GM23338 (cell line): Measurements from ENCODE around the gene ATG4C. TPM values are rescaled to one million over a fixed set of nuclear protein-coding genes. Genes with fewer than 3 reads are reported as not detected.

ENCODE experiments used
- ATAC-seq: fragments of 200-7000 bp; cut with Tn5 transposase; 3 replicates; pipeline ENCODE4 v1.9.1; 2020
- DNase-seq: peaks from one replicate; pipeline ENCODE4 v3.0.0-alpha.2; 2015; ENCODE audit warnings: low spot score
- H2AFZ ChIP-seq: fragments of 200-600 bp; sonication (generic); 2 replicates; pipeline ENCODE4 v1.8.0; 2016; ENCODE audit warnings: antibody characterized with exemption, mild to moderate bottlenecking, moderate library complexity
- H3F3A ChIP-seq: fragments of 200-600 bp; sonication (generic); replicated peaks from 2 replicates; pipeline ENCODE4 v1.8.0; 2017; ENCODE audit warnings: antibody characterized with exemption, mixed run types, low read depth
- H3K27ac ChIP-seq: fragments of 200-600 bp; sonication (generic); 2 replicates; pipeline ENCODE4 v1.6.1; 2016; ENCODE audit warnings: low read depth
- H3K27me3 ChIP-seq: fragments of 200-600 bp; sonication (generic); 2 replicates; pipeline ENCODE4 v1.8.0; 2016; ENCODE audit warnings: mild to moderate bottlenecking, mixed run types, moderate library complexity; ENCODE audit not compliant: insufficient read depth
- H3K36me3 ChIP-seq: fragments of 200-600 bp; sonication (generic); 2 replicates; pipeline ENCODE4 v1.8.0; 2016; ENCODE audit warnings: mild to moderate bottlenecking; ENCODE audit not compliant: insufficient read depth
- H3K4me1 ChIP-seq: fragments of 200-600 bp; sonication (generic); 2 replicates; pipeline ENCODE4 v1.8.0; 2016; ENCODE audit warnings: mild to moderate bottlenecking, moderate library complexity; ENCODE audit not compliant: insufficient read depth
- H3K4me2 ChIP-seq: fragments of 200-600 bp; sonication (generic); 2 replicates; pipeline ENCODE4 v1.7.1; 2017; ENCODE audit warnings: mixed run types
- H3K4me3 ChIP-seq: fragments of 200-600 bp; sonication (generic); 2 replicates; pipeline ENCODE4 v1.6.1; 2016; ENCODE audit warnings: mixed run types
- H3K79me2 ChIP-seq: fragments of 200-600 bp; sonication (generic); replicated peaks from 2 replicates; pipeline ENCODE4 v1.8.0; 2017; ENCODE audit warnings: mild to moderate bottlenecking; ENCODE audit not compliant: insufficient read depth
- H3K9me2 ChIP-seq: fragments of 200-600 bp; sonication (generic); 2 replicates; pipeline ENCODE4 v1.8.0; 2017; ENCODE audit not compliant: insufficient read depth
- H4K20me1 ChIP-seq: fragments of 200-600 bp; sonication (generic); replicated peaks from 2 replicates; pipeline ENCODE4 v1.8.0; 2017; ENCODE audit warnings: mild to moderate bottlenecking; ENCODE audit not compliant: insufficient read depth
- H3K27ac Mint-ChIP-seq: 2 replicates; pipeline ENCODE4 v1.8.0; 2020; ENCODE audit warnings: inconsistent platforms, mild to moderate bottlenecking, moderate library complexity, mixed read lengths
- H3K27me3 Mint-ChIP-seq: 3 replicates; pipeline ENCODE4 v1.8.0; 2022; ENCODE audit warnings: low read depth, mild to moderate bottlenecking, moderate library complexity, mixed read lengths, inconsistent platforms; ENCODE audit not compliant: insufficient read depth, poor library complexity
- H3K36me3 Mint-ChIP-seq: 3 replicates; pipeline ENCODE4 v1.8.0; 2021; ENCODE audit warnings: low read depth, mild to moderate bottlenecking, inconsistent platforms, moderate library complexity, mixed read lengths
- H3K4me1 Mint-ChIP-seq: 3 replicates; pipeline ENCODE4 v1.8.0; 2020; ENCODE audit warnings: mild to moderate bottlenecking, inconsistent platforms, mixed read lengths
- H3K4me3 Mint-ChIP-seq: 3 replicates; pipeline ENCODE4 v1.8.0; 2021; ENCODE audit warnings: moderate library complexity, mild to moderate bottlenecking, inconsistent platforms, mixed read lengths
- H3K9me3 Mint-ChIP-seq: 3 replicates; pipeline ENCODE4 v1.8.0; 2020; ENCODE audit warnings: moderate library complexity, mild to moderate bottlenecking, inconsistent platforms, mixed read lengths
- CREB1 ChIP-seq: fragments of 250-450 bp; sonication (Bioruptor Pico); IDR thresholded peaks from 2 replicates; pipeline ENCODE4 v1.5.0; 2020; ENCODE audit warnings: low read depth, mild to moderate bottlenecking, moderate library complexity
- CTCF ChIP-seq, 2 experiments: fragments of 200-600 bp in 1 of 2; sonication (generic) in 1 of 2; conservative IDR thresholded peaks; 2 replicates each; pipeline versions ENCODE4 v1.5.1 to v1.6.1; 2016 to 2017; ENCODE audit warnings: antibody characterized with exemption in 2 of 2, low read depth in 2 of 2, mild to moderate bottlenecking in 2 of 2, moderate library complexity in 1 of 2
- ETS1 ChIP-seq: IDR thresholded peaks from 2 replicates; pipeline ENCODE4 v1.6.1; 2016; ENCODE audit warnings: antibody characterized with exemption
- EZH2 ChIP-seq: fragments of 200-600 bp; sonication (generic); IDR thresholded peaks from one replicate; pipeline ENCODE4 v1.8.0; 2017; ENCODE audit warnings: antibody characterized with exemption, mild to moderate bottlenecking, low read depth; ENCODE audit not compliant: unreplicated experiment
- EZH2phosphoT487 ChIP-seq: fragments of 200-600 bp; sonication (generic); IDR thresholded peaks from one replicate; pipeline ENCODE4 v1.8.1; 2018; ENCODE audit warnings: antibody characterized with exemption; ENCODE audit not compliant: unreplicated experiment
- JUNB ChIP-seq: IDR thresholded peaks from one replicate; pipeline ENCODE4 v1.6.1; 2016; ENCODE audit warnings: antibody characterized with exemption; ENCODE audit not compliant: unreplicated experiment
- NANOG ChIP-seq: IDR thresholded peaks from 2 replicates; pipeline ENCODE4 v1.6.1; 2016; ENCODE audit warnings: antibody characterized with exemption, borderline replicate concordance
- POLR2AphosphoS5 ChIP-seq: IDR thresholded peaks from 2 replicates; pipeline ENCODE4 v1.6.1; 2016; ENCODE audit warnings: antibody characterized with exemption, low read depth
- STAT1 ChIP-seq: IDR thresholded peaks from one replicate; pipeline ENCODE4 v1.6.1; 2016; ENCODE audit warnings: antibody characterized with exemption; ENCODE audit not compliant: unreplicated experiment
- ZNF114 ChIP-seq: fragments of 250-450 bp; sonication (Bioruptor Pico); IDR thresholded peaks from 2 replicates; pipeline ENCODE4 v1.5.0; 2020; ENCODE audit warnings: mild to moderate bottlenecking, moderate library complexity
- ZNF331 ChIP-seq: fragments of 250-450 bp; sonication (Bioruptor Pico); IDR thresholded peaks from 2 replicates; pipeline ENCODE4 v1.5.0; 2020; ENCODE audit warnings: low read depth, mild to moderate bottlenecking, moderate library complexity
- polyA plus RNA-seq: library from polyadenylated mRNA; unstranded; fragments of >200 nt; fragmentation: Nextera tagmentation; extraction: Ambion mirVana; gene quantifications from 2 replicates; pipeline ENCODE4 v1.2.1, GENCODE V29; 2016
- total RNA-seq: library from RNA; depleted of rRNA; stranded (reverse); fragments of >200 nt; shearing (Covaris generic); gene quantifications from 2 replicates; pipeline ENCODE4 v1.2.3, GENCODE V29; 2014
- TF ChIP-seq, protein P1 (sequence below): fragments of 250-450 bp; sonication (Bioruptor Pico); IDR thresholded peaks from 2 replicates; pipeline ENCODE4 v1.5.0; 2020; ENCODE audit warnings: mild to moderate bottlenecking, moderate library complexity
- TF ChIP-seq, protein P2 (sequence below): IDR thresholded peaks from one replicate; pipeline ENCODE4 v1.6.1; 2018; ENCODE audit warnings: antibody characterized with exemption; ENCODE audit not compliant: unreplicated experiment

ATG4C gene
- total and polyA plus RNA-seq, 2 experiments from 2014 or later, result 15.7 to 18.6 TPM

- Mint-ChIP-seq H3K27me3 (no peaks in the 10 kb centered on the region), H3K27ac (no peak overlapping the region), H3K4me1 (no peaks in the 10 kb centered on the region), H3K4me3 (no peak overlapping the region), H3K9me3 (peaks cover 2% of the 10 kb centered on the region; the same call in 1 of the 3 replicates), H3K36me3 (no peaks in the 10 kb centered on the region; the same call in 2 of the 3 replicates)
- Histone ChIP-seq H3K36me3 (no peaks in the 10 kb centered on the region), H3K27ac (no peak overlapping the region), H3K4me1 (no peaks in the 10 kb centered on the region), H3K9me2 (no peaks in the 10 kb centered on the region), H4K20me1 (no peaks in the 10 kb centered on the region), H3K27me3 (no peaks in the 10 kb centered on the region), H3F3A (no peaks in the 10 kb centered on the region), H3K79me2 (no peaks in the 10 kb centered on the region), H3K4me3 (no peak overlapping the region), H2AFZ (no peak overlapping the region), H3K4me2 (no peak overlapping the region)
- TF ChIP-seq JUNB (no peak), ETS1 (no peak), STAT1 (no peak), NANOG (no peak), ZNF331 (CRISPR knock-in tag) (no peak), POLR2AphosphoS5 (no peak), CTCF (conservative IDR thresholded peaks at IDR 0.05; ENCODE audit: low read depth in 2 of 2) (no peak), CREB1 (CRISPR knock-in tag) (no peak), EZH2phosphoT487 (no peak), ZNF114 (no peak), EZH2 (no peak)
- TF ChIP-seq, protein P1, sequence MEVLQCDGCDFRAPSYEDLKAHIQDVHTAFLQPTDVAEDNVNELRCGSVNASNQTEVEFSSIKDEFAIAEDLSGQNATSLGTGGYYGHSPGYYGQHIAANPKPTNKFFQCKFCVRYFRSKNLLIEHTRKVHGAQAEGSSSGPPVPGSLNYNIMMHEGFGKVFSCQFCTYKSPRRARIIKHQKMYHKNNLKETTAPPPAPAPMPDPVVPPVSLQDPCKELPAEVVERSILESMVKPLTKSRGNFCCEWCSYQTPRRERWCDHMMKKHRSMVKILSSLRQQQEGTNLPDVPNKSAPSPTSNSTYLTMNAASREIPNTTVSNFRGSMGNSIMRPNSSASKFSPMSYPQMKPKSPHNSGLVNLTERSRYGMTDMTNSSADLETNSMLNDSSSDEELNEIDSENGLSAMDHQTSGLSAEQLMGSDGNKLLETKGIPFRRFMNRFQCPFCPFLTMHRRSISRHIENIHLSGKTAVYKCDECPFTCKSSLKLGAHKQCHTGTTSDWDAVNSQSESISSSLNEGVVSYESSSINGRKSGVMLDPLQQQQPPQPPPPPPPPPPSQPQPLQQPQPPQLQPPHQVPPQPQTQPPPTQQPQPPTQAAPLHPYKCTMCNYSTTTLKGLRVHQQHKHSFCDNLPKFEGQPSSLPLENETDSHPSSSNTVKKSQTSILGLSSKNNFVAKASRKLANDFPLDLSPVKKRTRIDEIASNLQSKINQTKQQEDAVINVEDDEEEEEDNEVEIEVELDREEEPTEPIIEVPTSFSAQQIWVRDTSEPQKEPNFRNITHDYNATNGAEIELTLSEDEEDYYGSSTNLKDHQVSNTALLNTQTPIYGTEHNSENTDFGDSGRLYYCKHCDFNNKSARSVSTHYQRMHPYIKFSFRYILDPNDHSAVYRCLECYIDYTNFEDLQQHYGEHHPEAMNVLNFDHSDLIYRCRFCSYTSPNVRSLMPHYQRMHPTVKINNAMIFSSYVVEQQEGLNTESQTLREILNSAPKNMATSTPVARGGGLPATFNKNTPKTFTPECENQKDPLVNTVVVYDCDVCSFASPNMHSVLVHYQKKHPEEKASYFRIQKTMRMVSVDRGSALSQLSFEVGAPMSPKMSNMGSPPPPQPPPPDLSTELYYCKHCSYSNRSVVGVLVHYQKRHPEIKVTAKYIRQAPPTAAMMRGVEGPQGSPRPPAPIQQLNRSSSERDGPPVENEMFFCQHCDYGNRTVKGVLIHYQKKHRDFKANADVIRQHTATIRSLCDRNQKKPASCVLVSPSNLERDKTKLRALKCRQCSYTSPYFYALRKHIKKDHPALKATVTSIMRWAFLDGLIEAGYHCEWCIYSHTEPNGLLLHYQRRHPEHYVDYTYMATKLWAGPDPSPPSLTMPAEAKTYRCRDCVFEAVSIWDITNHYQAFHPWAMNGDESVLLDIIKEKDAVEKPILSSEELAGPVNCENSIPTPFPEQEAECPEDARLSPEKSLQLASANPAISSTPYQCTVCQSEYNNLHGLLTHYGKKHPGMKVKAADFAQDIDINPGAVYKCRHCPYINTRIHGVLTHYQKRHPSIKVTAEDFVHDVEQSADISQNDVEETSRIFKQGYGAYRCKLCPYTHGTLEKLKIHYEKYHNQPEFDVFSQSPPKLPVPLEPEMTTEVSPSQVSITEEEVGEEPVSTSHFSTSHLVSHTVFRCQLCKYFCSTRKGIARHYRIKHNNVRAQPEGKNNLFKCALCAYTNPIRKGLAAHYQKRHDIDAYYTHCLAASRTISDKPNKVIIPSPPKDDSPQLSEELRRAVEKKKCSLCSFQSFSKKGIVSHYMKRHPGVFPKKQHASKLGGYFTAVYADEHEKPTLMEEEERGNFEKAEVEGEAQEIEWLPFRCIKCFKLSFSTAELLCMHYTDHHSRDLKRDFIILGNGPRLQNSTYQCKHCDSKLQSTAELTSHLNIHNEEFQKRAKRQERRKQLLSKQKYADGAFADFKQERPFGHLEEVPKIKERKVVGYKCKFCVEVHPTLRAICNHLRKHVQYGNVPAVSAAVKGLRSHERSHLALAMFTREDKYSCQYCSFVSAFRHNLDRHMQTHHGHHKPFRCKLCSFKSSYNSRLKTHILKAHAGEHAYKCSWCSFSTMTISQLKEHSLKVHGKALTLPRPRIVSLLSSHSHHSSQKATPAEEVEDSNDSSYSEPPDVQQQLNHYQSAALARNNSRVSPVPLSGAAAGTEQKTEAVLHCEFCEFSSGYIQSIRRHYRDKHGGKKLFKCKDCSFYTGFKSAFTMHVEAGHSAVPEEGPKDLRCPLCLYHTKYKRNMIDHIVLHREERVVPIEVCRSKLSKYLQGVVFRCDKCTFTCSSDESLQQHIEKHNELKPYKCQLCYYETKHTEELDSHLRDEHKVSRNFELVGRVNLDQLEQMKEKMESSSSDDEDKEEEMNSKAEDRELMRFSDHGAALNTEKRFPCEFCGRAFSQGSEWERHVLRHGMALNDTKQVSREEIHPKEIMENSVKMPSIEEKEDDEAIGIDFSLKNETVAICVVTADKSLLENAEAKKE (CRISPR knock-in tag), result no peak
- TF ChIP-seq, protein P2, sequence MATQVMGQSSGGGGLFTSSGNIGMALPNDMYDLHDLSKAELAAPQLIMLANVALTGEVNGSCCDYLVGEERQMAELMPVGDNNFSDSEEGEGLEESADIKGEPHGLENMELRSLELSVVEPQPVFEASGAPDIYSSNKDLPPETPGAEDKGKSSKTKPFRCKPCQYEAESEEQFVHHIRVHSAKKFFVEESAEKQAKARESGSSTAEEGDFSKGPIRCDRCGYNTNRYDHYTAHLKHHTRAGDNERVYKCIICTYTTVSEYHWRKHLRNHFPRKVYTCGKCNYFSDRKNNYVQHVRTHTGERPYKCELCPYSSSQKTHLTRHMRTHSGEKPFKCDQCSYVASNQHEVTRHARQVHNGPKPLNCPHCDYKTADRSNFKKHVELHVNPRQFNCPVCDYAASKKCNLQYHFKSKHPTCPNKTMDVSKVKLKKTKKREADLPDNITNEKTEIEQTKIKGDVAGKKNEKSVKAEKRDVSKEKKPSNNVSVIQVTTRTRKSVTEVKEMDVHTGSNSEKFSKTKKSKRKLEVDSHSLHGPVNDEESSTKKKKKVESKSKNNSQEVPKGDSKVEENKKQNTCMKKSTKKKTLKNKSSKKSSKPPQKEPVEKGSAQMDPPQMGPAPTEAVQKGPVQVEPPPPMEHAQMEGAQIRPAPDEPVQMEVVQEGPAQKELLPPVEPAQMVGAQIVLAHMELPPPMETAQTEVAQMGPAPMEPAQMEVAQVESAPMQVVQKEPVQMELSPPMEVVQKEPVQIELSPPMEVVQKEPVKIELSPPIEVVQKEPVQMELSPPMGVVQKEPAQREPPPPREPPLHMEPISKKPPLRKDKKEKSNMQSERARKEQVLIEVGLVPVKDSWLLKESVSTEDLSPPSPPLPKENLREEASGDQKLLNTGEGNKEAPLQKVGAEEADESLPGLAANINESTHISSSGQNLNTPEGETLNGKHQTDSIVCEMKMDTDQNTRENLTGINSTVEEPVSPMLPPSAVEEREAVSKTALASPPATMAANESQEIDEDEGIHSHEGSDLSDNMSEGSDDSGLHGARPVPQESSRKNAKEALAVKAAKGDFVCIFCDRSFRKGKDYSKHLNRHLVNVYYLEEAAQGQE, result no peak
- DNase-seq (no peak), ATAC-seq (no peak)
Measured at GRCh38 chr1:62875676-62876075, 91.7 kb downstream of the ATG4C start.
